SK-MEL-5 (cell line): ENCODE data around the gene HORMAD2. TPM values are rescaled to one million over a fixed set of nuclear protein-coding genes. Genes with fewer than 3 reads are reported as not detected.
"Not testable (repeated sequence)": the region's sequence is repeated elsewhere in the genome, so short reads cannot be mapped to it uniquely, and the experiment has no call there.

Experiments
- DNase-seq: peaks from one replicate; pipeline ENCODE4 v3.0.0-alpha.2; 2016; ENCODE audit warnings: low read depth, low spot score
- in situ Hi-C: cut with HindIII; loops from 2 replicates; pipeline ENCODE4 v1.10.0; 2016; ENCODE audit warnings: low sequenced_read_pairs, high pct_unique_total_duplicates, low pct_unique_long_range_greater_than_20kb
- total RNA-seq: library from RNA; depleted of rRNA; stranded (reverse); fragments of >200 nt; shearing (Covaris generic); gene quantifications from 2 replicates; pipeline ENCODE4 v1.2.3, GENCODE V29; 2014

HORMAD2 gene
- total RNA-seq, 1 experiment from 2014 or later: not detected

DNA sequence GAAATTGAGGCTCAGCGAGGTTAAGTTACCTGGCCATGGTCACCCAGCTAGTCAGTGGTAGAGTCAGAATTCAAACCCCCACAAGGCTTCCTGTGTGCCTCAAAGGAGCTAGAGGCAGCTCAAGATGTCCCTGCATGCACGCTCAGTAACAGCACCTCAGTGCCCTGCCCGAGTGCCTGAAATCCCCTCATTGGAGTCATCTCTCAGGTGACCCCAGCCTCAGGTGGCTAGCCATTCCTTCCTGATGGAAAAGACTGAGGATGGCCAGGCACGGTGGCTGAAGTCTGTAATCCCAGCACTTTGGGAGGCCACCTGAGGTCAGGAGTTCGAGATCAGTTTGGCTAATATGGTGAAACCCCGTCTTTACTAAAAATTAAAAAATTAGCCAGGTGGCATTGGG is 129.4 kb downstream of the HORMAD2 start:
- in situ Hi-C loops: no loop called here
- no peak for DNase-seq

DNA sequence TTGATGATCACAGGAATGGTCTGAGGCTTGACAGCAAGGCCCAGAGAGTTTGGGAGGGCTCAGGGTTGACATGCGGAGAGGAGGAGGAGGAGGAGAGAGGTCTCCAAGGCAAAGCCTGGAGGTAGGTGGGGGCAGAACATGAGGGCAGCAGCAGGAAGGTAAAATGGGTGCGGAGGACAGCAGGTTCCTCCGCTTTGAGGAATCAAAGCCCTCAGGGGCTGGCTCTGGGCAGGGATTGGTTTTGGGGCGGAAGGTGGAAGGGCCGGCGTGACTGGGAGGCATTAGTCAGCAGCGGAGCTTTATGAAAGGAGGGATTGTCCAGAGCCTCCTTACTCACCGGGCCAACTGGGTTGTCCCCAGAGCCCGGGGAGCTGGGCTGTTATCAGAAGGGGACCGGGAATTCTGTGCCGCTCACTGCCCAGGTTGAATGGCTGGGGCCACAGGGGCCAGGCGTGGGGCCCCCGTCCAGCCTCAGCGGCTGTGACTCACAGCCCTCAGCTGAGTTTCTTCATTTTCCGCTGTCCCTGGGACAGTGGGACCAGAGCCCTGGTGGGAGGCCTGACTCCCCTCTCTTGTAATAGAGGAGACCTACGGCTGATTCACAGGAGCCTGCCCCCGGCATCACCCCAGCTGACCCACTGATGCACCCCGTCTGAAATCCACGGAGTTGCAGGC is 130.1 kb downstream of the HORMAD2 start:
- in situ Hi-C loops: no loop called here
- DNase-seq: peak; percentile 98

GRCh38 chr22:30211124-30211820 is 131.0 kb downstream of the HORMAD2 start:
- no peak for DNase-seq
- in situ Hi-C loops: no loop called here

DNA sequence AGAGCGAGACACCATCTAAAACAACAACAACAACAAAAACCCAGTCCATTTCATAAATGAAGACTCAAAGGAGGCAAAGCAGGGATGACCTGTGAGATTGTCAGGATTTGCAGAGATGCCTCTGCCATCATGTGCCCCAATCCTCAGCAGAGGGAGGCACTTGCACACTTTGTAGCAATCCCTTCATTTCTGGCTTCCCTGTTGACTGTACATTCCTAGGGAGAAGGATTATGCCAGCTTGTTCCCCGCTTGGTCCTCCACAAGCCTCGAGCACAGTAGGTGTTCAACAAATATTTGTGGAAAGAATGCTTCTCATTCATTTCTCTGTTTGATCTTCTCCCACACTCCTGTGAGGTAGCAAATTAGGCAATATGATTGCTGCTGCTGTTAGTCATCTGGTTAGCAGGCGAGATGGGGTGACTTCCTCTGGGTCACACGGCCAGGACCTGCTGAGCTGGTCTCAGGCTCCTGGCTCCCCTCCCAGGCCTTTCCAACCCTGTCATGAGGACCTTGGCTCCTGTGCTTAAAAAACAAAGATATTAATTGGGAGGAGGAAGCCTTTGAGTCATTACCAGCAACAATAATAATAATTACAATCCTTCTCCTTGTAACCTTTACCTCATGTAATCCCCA is 132.2 kb downstream of the HORMAD2 start:
- peak; percentile 94 for DNase-seq
- in situ Hi-C loops: no loop called here

DNA sequence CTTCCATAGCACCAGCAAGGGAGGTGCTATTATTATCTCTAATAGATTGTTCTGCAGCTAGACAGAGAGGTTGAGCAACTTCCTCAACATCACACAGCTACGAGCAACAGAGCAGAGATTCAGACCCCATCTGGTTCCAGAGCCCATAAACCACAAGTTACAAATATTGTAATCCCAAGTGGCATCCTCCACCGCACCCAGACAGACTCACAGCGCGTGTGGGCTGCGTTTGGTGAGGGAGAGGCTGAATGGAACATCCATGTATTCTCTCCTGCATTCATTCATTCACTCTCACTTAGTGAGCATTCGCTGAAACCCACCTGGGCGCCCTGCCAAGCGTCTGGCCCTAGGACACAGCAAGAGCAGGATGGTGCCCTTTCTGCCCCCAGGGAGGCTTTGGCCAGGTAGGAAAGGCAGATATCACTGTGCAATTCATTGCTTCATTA is 132.8 kb downstream of the HORMAD2 start:
- in situ Hi-C loops: no loop called here
- no peak for DNase-seq

GRCh38 chr22:30214703-30215407 is 134.6 kb downstream of the HORMAD2 start:
- in situ Hi-C loops: no loop called here
- no peak for DNase-seq

DNA sequence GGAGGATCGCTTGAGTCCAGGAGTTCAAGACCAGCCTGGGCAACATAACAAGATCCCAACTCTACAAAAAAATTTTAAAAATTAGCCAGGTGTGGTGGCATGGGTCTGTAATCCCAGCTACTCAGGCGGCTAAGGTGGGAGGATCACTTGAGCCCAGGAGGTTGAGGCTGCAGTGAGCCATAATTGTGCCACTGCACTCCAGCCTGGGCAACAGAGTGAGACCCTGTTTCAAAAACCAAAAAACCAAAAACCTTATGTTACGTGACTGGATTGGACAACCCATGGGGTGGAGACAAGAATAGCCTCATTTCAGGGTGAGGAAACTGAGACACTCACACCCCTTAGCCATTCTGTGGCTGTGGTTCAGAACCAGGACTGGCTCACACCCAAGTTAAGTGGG is 136.0 kb downstream of the HORMAD2 start:
- DNase-seq, in situ Hi-C loops: not testable (repeated sequence)

- in situ Hi-C loops: no loop called here
- no peak for DNase-seq
These were observed 136.4 kb downstream of the HORMAD2 start for GRCh38 chr22:30216710-30217109.

DNA sequence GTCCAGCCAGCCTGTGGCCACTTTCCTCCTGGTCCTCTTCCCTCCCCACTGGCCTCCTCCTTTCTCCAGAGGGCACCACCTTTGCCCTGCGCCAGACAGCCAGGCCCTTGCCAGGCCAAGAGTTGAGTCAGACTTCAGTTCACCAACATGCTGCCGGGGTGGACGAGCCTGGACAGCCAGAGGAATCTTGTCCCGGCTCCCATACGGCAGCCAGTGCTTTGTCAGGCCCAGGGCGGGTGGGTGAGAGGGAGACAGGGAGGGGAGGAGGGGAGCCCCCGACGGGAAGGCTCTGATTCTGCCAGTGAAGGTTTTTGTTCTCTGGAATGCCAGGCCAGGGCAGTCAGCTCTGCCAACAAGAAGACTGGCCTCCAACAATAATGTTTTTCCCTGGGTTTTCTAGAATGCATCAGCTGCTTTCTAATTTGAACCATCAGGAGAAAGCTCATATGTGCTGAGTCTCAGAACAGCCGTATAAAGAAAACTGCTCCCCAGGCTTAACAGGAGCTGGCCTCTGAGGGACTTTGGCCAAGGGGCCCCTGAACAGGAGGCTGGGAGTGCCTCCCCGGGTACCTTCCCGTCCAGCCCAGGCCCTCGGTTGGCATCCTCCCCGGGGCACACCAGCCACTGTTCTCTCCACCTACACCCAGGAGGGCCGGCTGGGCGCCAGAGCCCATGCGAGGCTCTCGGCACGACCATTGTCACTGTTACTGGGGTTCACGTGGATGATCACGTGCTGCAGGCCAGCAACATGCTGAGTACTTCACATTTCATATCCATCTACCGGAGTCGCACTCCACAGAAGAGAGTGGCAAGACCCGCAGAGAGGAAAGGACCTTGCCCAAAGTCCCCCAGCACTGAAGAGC is 137.7 kb downstream of the HORMAD2 start:
- in situ Hi-C loops: no loop called here
- DNase-seq: no peak

- in situ Hi-C loops: no loop called here
- DNase-seq: no peak
These were observed 138.9 kb downstream of the HORMAD2 start for GRCh38 chr22:30219049-30219654.

DNA sequence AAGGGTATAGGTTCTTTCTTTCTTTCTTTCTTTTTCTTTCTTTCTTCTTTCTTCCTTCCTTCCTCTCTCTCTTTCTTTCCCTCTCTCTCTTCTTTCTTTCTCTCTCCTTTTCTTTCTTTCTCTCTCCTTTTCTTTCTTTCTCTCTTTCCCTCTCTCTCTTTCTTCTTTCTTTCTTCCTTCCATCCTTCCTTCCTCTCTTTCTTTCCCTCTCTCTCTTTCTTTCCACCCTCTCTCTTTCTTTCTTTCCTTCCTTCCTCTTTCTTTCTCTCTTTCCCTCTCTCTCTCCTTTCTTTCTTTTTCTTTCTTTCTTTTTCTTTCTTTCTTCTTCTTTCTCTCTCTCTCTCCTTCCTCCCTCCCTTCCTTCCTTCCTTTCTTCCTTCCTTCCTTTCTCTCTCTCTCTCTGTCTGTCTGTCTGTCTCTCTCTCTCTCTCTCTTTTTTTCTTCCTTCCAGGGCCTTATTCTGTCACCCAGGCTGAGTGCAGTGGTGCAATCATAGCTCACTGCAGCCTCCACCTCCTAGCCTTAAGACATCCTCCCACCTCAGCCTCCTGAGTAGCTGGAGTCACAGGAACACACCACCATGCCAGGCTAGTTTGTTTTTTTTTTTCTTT is 139.5 kb downstream of the HORMAD2 start:
- in situ Hi-C loops: no loop called here
- DNase-seq: no peak

DNA sequence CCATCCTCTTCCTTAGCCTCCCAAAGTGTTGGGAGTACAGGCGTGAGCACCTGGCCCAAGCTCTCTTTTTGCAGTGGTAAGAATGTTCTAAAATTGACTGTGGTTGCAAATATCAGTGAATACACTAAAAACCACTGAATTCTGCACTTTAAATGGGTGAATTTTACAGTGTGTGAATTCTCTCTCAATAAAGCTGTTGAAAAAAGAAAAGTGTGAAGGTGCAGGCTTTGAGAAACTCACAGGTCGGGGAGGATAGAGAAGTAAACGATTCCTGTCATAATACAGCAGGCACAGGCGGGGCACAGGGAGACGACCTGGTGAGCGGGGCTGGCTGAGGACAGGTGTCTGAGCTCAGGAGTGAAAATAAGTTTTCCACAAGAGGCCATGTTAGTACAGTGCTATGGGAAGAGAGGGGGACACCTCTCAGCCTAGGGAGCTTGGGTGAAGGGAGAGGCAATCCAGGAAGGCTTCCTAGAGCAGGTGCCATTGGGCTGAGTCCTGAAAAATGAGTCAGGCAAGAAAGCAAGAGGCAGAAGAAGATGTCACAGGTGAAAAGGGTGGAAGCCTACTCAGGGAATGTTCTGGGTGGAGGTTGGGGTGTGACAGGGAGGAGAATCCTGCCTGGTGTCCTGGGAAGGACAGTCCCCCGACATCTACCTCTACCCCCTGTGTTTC is 140.2 kb downstream of the HORMAD2 start:
- in situ Hi-C loops: no loop called here
- no peak for DNase-seq

DNA sequence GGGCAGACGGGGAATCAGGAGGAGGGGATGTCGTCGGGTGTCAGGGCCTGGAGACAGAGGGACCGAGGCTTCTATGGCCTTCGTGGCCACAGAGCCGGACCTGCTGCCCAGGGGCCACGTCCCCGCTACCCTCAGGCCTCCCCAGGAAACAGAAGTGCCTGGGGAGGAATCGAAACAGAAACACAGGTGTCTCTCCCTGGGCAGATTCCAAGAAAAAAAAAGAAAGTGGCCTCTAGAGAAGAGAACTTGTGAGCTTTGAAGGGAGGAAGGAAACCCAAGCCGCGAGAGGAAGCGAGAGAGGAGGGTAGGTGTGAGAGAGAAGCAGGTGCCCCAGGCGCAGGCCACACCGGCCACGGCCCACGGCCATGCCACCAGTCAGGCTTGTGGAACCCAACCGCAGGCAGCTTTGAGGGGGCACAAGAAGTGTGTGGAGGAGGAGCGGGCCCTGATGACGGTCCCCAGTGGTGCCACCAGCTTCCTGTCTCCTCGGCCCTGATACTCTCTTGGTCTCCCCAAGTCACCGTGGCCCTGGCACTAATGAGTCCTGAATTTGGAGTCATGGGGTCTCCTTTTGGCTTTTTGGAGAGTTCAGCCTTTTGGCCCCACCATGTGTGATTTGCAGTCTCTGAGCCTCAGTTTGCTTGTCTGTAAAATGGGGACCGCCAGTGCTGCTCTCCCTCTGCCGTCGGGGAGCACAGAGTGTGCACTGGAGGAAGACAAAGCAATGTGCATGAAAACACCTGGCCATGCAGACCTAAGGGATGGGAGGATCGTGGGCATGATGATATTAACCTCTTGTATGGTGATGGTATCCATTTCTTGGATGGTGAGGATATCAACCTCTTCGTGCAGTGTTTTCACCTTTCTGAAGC is 141.1 kb downstream of the HORMAD2 start:
- no peak for DNase-seq
- in situ Hi-C loops: no loop called here

DNA sequence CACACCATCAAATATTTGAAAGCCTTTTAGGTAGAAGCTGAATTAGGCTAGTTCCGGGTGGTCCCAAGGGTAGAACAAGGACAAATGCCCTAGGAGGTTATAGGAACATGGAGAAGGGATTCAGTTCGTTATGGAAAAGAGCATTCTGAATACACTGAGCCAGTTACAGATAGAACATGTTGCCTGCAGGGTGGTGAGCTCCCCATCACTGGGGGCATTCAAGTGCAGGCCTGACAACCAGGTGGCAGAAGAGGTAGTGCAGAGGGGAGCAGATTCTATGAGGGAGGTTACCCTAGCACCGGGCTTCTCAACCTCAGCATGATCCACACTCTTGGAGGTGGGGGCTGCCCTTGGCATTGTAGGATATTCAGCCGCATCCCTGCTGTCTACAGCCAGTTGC is 142.1 kb downstream of the HORMAD2 start:
- in situ Hi-C loops: no loop called here
- no peak for DNase-seq

DNA sequence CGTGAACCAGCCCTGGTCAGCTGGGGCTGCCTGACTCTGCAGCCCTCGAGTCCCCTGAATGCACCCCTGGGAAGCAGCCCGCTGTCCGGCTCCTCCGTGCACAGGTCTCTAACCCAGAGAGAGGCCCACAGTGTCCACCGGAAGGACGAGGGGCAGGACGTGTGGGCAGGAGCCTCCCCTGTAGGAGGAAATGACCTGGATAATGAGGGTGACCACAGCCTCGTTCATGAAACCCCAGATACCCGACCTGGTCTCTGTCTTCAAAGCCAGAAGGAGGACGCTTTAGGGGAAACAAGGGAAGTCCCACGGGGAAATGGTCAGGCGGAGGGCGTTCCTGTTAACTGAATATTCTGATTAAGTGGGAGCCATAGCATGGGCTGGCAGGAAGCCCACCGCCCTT is 143.0 kb downstream of the HORMAD2 start:
- in situ Hi-C loops: no loop called here
- no peak for DNase-seq
